SU-DHL-6 (cell line): ENCODE measurements around the gene ZNF443.
"Not testable (repeated sequence)": the region's sequence is repeated elsewhere in the genome, so short reads cannot be mapped to it uniquely, and the experiment has no call there.

ENCODE experiments used
- H2AFZ ChIP-seq: fragments of 200-600 bp; sonication (generic); 2 replicates; pipeline ENCODE4 v1.6.1; 2014; ENCODE audit warnings: low read depth, mild to moderate bottlenecking, moderate library complexity, mixed read lengths, antibody characterized with exemption, low read length; ENCODE audit not compliant: severe bottlenecking
- H3F3A ChIP-seq: fragments of 200-600 bp; shearing (Covaris generic); 2 replicates; pipeline ENCODE4 v1.6.0; 2016; ENCODE audit warnings: antibody characterized with exemption, mild to moderate bottlenecking; ENCODE audit not compliant: insufficient read depth
- H3K27ac ChIP-seq: fragments of 200-600 bp; sonication (generic); 2 replicates; pipeline ENCODE4 v1.5.1; 2016; ENCODE audit warnings: low read depth, mild to moderate bottlenecking, low read length, moderate library complexity, mixed read lengths
- H3K27me3 ChIP-seq: fragments of 200-600 bp; sonication (generic), shearing (Covaris generic); 2 replicates; pipeline ENCODE4 v1.6.0; 2014; ENCODE audit warnings: mild to moderate bottlenecking, low read length
- H3K36me3 ChIP-seq: fragments of 200-600 bp; sonication (generic); 2 replicates; pipeline ENCODE4 v1.6.1; 2014; ENCODE audit warnings: mild to moderate bottlenecking, low read length, mixed read lengths
- H3K4me2 ChIP-seq: fragments of 300-600, 200-600 bp; shearing (Covaris generic), sonication (generic); 2 replicates; pipeline ENCODE4 v1.6.0; 2014; ENCODE audit warnings: low read length, low read depth, mild to moderate bottlenecking; ENCODE audit not compliant: poor library complexity, severe bottlenecking
- H3K4me3 ChIP-seq: fragments of 200-600 bp; sonication (generic); 2 replicates; pipeline ENCODE4 v1.5.1; 2014; ENCODE audit warnings: antibody characterized with exemption, low read length, mild to moderate bottlenecking, mixed read lengths; ENCODE audit not compliant: insufficient read depth, poor library complexity, severe bottlenecking
- H3K79me2 ChIP-seq: fragments of 200-600 bp; sonication (generic); 2 replicates; pipeline ENCODE4 v1.6.1; 2014; ENCODE audit warnings: mild to moderate bottlenecking, low read length, moderate library complexity; ENCODE audit not compliant: insufficient read depth
- H3K9ac ChIP-seq: fragments of 200-600 bp; sonication (generic); 2 replicates; pipeline ENCODE4 v1.7.0; 2014; ENCODE audit warnings: mild to moderate bottlenecking, low read length
- H3K9me2 ChIP-seq: fragments of 200-600 bp; sonication (generic); replicated peaks from 2 replicates; pipeline ENCODE4 v1.6.1; 2014; ENCODE audit warnings: low read length; ENCODE audit not compliant: insufficient read depth
- H3K9me3 ChIP-seq: fragments of 200-600 bp; sonication (generic); 2 replicates; pipeline ENCODE4 v1.6.1; 2014; ENCODE audit warnings: low read length, mixed read lengths; ENCODE audit not compliant: insufficient read depth
- H4K20me1 ChIP-seq: fragments of 200-600 bp; sonication (generic); 2 replicates; pipeline ENCODE4 v1.6.1; 2014; ENCODE audit warnings: low read depth, mild to moderate bottlenecking, antibody characterized with exemption, low read length, moderate library complexity, mixed read lengths
- CTCF ChIP-seq: fragments of 200-600 bp; sonication (generic); IDR thresholded peaks from one replicate; pipeline ENCODE4 v1.5.1; 2017; ENCODE audit warnings: antibody characterized with exemption, mild to moderate bottlenecking, low read length, moderate library complexity; ENCODE audit not compliant: insufficient read depth, poor library complexity, severe bottlenecking
- EZH2phosphoT487 ChIP-seq: fragments of 200-600 bp; sonication (generic), shearing (Covaris generic); conservative IDR thresholded peaks from 2 replicates; pipeline ENCODE4 v1.6.1; 2018; ENCODE audit warnings: mild to moderate bottlenecking, antibody characterized with exemption, low read length, moderate library complexity, mixed read lengths

The ZNF443 gene

GRCh38 chr19:12448808-12449207 lies 8.0 kb upstream of the ZNF443 start:
- Histone ChIP-seq H3K4me2 (no peak overlapping the region), H3K9me3 (peaks cover 15% of the 10 kb centered on the region; the same call in 1 of the 2 replicates), H3K27ac (no peak overlapping the region), H2AFZ (no peak overlapping the region), H3K27me3 (no peaks in the 10 kb centered on the region), H3K9ac (no peak overlapping the region), H3F3A (no peaks in the 10 kb centered on the region), H3K9me2 (no peaks in the 10 kb centered on the region), H3K4me3 (no peak overlapping the region), H3K36me3 (no peaks in the 10 kb centered on the region), H3K79me2 (no peaks in the 10 kb centered on the region), H4K20me1 (no peaks in the 10 kb centered on the region)
- TF ChIP-seq CTCF (no peak), EZH2phosphoT487 (no peak)

GRCh38 chr19:12439686-12440540 lies 908 bp downstream of the ZNF443 start:
- not testable (repeated sequence) for H3F3A ChIP-seq, H3K27me3 ChIP-seq, H4K20me1 ChIP-seq, H3K9me3 ChIP-seq, H3K36me3 ChIP-seq, H3K9me2 ChIP-seq, H3K27ac ChIP-seq, H3K79me2 ChIP-seq
- H3K4me3 ChIP-seq = peak overlapping the region; percentile 84
- H3K9ac ChIP-seq = peak overlapping the region; percentile 84
- peak overlapping the region; percentile 63 for H2AFZ ChIP-seq
- H3K4me2 ChIP-seq = peak overlapping the region; percentile 58

GRCh38 chr19:12430726-12431299 lies 10.0 kb downstream of the ZNF443 start:
- H3K9ac ChIP-seq, H3K9me2 ChIP-seq, H3K79me2 ChIP-seq, H3K4me3 ChIP-seq, H3K9me3 ChIP-seq, H2AFZ ChIP-seq, H3F3A ChIP-seq, H3K4me2 ChIP-seq, H3K27ac ChIP-seq, H4K20me1 ChIP-seq, H3K27me3 ChIP-seq: not testable (repeated sequence)
- H3K36me3 ChIP-seq = peaks cover 19% of the 10 kb centered on the region; the same call in 1 of the 2 replicates

GRCh38 chr19:12425888-12426274 lies 14.9 kb downstream of the ZNF443 start:
- no peaks in the 10 kb centered on the region for H3K79me2 ChIP-seq
- H4K20me1 ChIP-seq = no peaks in the 10 kb centered on the region
- no peaks in the 10 kb centered on the region for H3K27me3 ChIP-seq
- H3K36me3 ChIP-seq = peaks cover 9% of the 10 kb centered on the region; the same call in 1 of the 2 replicates
- H3K9ac ChIP-seq = no peak overlapping the region
- no peaks in the 10 kb centered on the region for H3K9me3 ChIP-seq
- TF ChIP-seq CTCF (no peak), EZH2phosphoT487 (no peak)
- H2AFZ ChIP-seq = no peak overlapping the region
- no peak overlapping the region for H3K27ac ChIP-seq
- no peak overlapping the region for H3K4me2 ChIP-seq
- no peak overlapping the region for H3K4me3 ChIP-seq
- no peaks in the 10 kb centered on the region for H3K9me2 ChIP-seq
- H3F3A ChIP-seq = no peaks in the 10 kb centered on the region
